Kasumi-1 (cell line): ENCODE measurements around the gene PHLDA2.
"Not testable (repeated sequence)": the region's sequence is repeated elsewhere in the genome, so short reads cannot be mapped to it uniquely, and the experiment has no call there.

Experiments
- DNase-seq, 2 experiments: peaks; one replicate each; lab custom pipeline; 2025; lab: John Stamatoyannopoulos, UW

PHLDA2 gene

DNA sequence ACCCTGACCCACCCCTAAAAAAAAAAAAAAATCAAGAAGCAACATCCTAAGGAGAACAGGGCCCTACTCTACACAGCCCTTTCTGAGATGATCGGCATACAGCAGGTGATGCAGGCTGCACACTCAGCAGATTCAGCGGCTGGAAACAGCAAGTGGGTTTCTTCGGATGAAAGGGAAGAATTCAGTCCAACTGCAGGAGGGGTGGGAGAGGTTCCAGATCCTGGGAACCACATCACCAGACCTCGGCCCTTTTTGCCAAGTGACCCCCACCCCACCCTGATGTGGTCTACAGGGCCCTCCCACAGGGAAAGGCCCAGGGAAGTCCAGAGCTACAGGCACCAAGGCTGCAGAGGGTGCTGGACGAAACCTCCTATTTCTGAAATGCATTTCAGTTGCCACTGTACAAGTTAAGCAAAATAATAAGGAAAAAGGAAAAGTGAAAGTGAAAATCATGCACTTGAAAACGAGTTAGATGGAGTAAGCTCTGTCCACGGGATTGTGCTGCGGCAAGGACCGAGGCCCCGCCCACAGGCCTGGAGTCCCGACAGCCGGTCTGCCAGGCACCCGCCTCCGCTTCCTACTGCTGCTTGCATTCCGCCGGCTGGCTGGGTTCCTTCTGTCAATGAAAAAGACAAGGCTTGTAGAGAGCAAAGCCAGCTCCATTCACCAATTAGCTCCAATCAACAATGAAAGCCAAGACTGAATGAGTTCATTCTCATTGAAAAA, 16.0 kb upstream of the PHLDA2 start:
- no peak for DNase-seq

DNA sequence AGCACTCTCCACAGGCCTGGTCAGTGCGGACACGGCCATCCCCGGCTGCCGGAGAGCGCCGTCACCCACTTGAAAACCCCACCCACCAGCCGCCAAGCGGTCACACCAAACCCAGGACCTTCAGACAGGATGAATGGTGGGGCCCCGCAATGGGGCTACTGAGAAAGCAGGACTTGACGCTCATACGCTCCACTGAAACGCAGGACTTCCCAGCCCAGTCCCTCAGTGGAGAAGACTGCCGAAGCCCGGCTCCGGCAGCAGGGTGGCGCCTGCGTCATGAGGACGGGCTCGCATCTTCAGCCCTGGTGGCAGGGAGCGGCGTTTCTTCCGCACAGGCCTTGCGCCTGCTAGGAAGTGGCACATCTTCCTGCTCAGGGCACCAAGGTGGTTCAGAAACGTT, 15.3 kb upstream of the PHLDA2 start:
- DNase-seq, result no peak

GRCh38 chr11:2943711-2944118, 14.5 kb upstream of the PHLDA2 start:
- no peak for DNase-seq

DNA sequence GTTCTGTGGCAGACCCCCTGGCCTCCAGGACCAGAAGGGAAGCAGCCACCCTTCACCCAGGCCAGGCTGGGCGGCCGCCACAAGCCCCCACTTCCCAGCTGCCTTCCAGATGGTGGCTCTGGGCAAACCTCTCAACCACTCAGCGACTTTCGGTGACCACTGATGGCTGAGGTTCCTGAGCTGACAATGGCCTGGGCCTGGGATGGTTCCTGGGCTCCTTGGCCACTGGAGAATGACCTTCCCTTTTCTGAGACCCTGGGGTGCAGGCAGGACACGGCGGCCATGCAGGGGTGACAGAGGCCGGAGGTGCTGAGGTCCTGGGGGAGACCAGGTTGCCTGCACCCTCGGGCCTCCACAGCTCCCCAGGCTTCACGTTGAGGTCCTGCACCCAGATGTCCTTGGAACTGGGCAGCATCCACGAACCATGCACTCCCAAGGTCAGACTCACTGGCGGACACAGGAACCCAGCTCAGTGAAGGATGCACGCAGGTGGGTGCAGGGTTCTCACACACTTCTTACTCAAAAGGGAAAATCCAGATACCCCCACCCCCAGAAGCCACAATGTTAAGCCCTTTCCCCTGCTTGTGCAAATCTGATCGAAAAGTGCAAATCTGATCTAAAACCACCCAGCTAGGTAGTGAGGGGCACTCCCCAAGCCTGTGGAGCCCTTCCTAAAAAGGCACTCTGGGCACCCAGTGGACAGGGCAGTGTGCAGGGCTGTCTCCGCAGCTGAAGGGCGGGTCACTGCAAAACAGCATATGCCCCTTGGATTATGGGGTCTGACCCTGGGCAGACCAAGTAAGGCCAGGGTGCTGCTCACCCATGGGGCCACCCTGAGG, 13.9 kb upstream of the PHLDA2 start:
- DNase-seq, result no peak

DNA sequence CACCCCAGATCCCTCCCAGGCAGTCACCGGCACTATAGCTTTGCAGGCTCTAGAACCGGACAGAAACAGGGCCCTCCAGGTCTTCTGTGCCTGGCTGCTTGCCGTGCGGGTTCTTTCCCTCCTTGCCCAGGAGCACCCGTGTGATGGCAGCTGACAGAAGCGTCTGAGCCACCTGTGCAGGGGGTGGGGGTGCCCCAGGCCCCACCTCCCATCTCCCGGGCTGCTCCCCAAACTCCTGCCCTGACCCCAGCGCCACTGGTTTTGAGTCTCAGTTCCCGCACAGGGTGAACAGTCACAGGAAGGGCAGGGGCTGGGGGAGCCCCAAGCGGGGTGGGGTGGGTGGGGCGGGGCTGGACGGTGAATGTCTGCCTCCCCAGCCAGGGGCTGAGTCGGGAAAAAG, 13.2 kb upstream of the PHLDA2 start:
- DNase-seq, result no peak

- DNase-seq, result no peak
Observed at GRCh38 chr11:2940921-2941821, 12.0 kb upstream of the PHLDA2 start.

DNA sequence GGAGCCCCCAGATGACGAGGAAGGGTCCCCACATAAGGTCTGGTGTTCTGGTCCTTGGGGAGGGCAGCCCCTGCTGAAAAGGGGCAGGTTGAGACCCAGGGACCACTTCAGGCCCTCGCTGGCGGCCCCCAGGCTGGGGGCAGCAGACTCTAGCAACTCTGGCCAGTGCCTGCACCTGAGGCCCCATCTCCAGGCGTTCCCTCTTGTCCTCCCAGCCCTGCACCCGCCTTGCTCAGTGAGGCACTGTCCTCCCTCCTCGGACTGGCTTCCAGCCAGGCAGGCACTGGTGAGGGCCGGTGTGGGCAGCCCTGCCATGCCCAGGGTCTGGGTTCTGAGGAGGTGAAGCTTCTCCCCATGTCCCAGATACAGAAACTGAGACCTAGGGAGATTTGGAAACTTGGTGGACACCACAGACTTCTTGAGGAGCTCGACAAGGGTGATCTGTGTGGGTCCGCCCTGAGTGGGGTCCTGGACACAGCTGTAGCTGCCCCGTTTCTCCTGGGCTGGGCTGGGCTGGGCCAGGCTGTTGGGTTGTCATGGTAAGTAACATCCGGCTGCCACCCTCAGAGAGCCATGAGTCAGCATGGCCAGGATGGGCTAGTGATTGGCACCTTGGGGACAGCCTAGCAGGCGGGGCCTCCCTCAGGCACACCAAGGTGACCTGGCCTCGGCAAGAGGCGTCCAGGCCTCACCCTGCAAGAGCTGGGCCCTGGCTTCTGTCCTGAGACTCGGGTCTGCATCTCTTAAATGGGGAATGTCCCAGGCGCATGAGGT, 11.1 kb upstream of the PHLDA2 start:
- DNase-seq, result no peak

GRCh38 chr11:2938458-2939418, 9.5 kb upstream of the PHLDA2 start:
- not testable (repeated sequence) for DNase-seq

- DNase-seq, result not testable (repeated sequence)
Observed at GRCh38 chr11:2937641-2938457, 8.6 kb upstream of the PHLDA2 start.

GRCh38 chr11:2934611-2935239, 5.5 kb upstream of the PHLDA2 start:
- DNase-seq, result no peak

DNA sequence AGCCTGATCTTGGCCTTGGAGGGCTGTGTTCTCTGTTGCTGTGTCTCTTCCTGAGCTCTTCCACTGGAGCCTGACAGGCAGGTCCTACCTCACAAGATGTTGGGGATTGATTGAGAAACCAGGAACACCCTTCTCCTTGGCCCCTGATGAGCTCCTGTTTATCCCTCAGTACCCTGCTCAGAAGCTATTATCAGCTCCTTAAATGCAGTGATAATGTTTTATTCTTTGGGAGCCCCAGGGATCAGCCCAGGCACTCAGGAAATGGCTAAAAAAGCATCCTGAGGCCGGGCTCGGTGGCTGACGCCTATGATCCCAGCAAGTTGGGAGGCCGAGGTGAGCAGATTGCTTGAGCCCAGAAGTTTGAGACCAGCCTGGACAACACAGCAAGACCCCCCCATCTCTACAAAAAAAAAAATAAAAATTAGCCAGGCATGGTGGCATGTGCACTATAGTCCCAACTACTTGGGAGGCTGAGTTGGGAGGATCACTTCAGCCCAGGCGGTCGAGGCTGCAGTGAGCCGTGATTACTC, 4.9 kb upstream of the PHLDA2 start:
- no peak for DNase-seq

GRCh38 chr11:2933375-2934020, 4.3 kb upstream of the PHLDA2 start:
- DNase-seq, result peak; percentile 35

DNA sequence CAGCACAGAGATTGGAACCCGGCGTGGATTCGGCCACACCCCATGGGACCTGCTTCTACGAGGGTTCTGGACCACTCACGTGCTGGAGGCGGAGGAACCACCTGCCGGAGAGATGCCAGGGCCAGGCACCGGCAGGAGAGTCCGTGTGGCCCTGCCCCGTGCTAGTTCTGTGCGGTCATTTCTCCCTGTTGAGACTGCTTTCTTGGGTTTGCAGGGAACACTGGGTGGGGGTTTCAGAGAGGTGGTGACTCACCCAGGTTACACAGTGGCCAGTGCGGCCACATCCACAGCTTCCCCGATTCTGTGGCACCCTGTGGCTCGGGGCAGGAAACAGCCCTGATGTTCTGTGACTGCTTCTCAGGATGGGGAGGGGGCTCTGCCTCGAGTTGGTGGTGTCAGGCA, 3.6 kb upstream of the PHLDA2 start:
- no peak for DNase-seq

DNA sequence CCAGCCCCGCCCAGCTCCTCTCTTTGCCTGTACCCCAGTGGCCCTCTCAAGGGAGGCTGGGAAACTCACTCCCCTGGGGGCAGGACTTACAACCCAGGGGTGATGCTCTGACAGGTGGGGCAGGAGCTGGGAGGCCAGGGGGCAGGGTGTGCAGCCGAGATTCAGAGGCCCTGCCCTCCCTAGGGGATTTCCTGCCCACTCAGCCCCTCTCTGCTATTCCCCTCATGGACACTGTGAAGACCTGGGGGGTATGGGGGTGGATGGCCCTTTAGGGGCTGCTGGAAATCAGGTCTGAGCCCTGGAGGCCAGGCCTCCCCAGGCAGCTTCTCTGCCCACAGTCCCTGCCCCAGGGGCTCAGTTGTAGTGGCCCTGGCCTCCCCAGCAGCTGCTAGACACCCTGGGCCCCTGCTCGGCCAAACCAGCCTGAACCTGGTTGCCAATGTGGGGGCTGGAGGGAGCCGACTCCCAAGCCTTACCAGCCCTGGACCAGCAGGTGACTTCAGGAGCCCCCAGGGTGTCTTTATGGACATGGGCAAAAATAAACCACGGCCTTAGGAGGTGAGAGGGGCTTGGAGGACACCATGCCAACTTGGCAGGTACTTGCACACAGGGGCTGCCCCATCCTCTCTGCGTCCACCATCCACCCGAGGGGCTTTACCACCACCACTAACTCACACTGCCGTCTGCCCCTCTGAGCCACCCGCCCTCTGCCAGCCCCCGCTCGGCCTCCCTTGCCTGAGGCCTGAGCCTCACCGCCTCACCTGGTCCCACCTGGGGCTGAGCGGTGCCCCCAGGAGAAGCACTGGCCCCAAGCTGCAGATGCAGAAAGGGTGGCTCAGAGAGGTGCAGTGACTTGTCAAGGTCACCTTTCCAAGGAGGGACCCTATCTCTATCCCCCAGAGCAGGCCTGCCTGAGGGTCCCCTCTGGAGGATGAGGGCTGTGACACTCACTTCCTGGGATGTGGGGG, 2.8 kb upstream of the PHLDA2 start:
- no peak for DNase-seq

DNA sequence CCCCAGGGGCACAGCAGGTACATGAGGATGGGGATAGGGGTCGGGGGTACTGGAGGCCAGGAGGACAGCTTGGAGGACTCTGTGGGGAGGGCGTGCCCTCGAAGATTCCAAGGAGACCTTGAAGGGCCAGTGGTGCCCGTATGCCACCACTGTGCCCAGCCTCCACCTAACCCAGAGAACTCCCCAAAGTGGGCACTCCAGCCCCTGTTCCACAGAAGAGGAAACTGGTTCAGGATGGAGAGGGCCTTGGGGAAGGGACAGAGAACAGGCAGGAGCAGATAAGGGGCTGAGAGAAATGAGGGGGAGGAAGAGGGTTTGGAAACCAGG, 2.2 kb upstream of the PHLDA2 start:
- no peak for DNase-seq

DNA sequence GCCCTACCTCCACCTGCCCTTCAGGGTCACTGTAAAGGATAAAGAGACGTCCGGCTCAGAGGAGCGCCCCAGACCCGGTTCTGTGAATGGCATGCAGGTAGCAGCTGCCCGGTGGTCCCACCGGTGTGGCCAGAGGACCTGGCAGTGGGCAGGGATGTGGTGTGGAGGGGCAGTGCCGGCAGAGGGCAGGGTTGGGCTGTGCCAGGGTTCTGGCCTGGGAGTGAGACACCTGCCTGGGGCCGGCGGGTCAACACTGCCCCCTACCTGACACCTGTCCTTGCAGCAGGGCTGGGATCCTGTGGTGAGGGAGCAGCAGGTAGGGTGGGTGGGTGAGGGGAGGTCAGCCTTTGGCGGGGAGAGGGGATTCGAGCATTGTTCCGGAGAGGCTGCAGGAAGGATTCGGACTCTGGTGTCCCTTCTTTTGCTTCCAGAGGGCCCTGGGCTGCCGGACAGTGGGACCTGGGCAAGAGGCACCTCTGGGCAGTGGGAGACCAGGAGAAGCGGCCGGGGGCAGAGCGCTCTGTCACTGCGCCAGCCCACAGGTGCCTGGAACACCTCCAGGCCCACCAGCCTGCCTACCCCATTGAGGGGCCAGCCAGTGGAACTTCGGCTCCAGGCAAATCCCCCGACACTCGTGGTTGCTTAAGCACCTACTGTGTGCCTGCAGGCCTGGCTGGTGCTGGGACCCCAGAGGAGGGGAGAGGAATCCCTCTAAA, 1.6 kb upstream of the PHLDA2 start:
- no peak for DNase-seq
